Fibroblast of mammary gland (primary cell): ENCODE data around the gene MIOX.

ENCODE experiments used
- DNase-seq: peaks from one replicate; pipeline ENCODE4 v3.0.0-alpha.2; 2010; ENCODE audit warnings: low read depth
- H3K4me3 ChIP-seq: 2 replicates; pipeline ENCODE4 v1.5.1; 2011; ENCODE audit warnings: low read depth, mild to moderate bottlenecking, low read length, moderate library complexity; ENCODE audit not compliant: control insufficient read depth
- CTCF ChIP-seq: conservative IDR thresholded peaks from 2 replicates; pipeline ENCODE4 v1.5.1; 2011; ENCODE audit warnings: low read depth, low read length, inconsistent platforms; ENCODE audit not compliant: control insufficient read depth, insufficient read depth

MIOX gene

GRCh38 chr22:50507421-50507990 lies 20.8 kb downstream of the MIOX start, which contains the start of gene LMF2:
LMF2 (minus strand) TSS chr22:50507702; CDS start chr22:50507675, 27 bp downstream.
- no peak for TF ChIP-seq CTCF
- DNase-seq = no peak
- peak within 1 kb of the TSS; percentile 95 for H3K4me3 ChIP-seq

GRCh38 chr22:50507991-50508884 lies 21.6 kb downstream of the MIOX start, which contains the start of gene NCAPH2:
NCAPH2 (plus strand) TSS chr22:50508224; CDS start chr22:50508338, 114 bp downstream.
- H3K4me3 ChIP-seq = peak within 1 kb of the TSS; percentile 95
- peak; percentile 95 for DNase-seq

GRCh38 chr22:50508897-50509296 lies 22.2 kb downstream of the MIOX start:
- peak overlapping the region; percentile 74 for H3K4me3 ChIP-seq
- TF ChIP-seq CTCF = no peak
- no peak for DNase-seq

More at GRCh38 chr22:50507991-50508884, 21.6 kb downstream of the MIOX start, which contains the start of gene NCAPH2:
- no peak for TF ChIP-seq CTCF

GRCh38 chr22:50513175-50513574 lies 26.5 kb downstream of the MIOX start:
- H3K4me3 ChIP-seq = no peak overlapping the region
- TF ChIP-seq CTCF = no peak
- DNase-seq = no peak

- H3K4me3 ChIP-seq = no peak overlapping the region
- no peak for TF ChIP-seq CTCF
- no peak for DNase-seq
These were observed 29.4 kb downstream of the MIOX start for GRCh38 chr22:50516068-50516467.

- TF ChIP-seq CTCF = no peak
- no peak for DNase-seq
- no peak overlapping the region for H3K4me3 ChIP-seq
These were observed 30.2 kb downstream of the MIOX start for GRCh38 chr22:50516891-50517290.
